Measurements from ENCODE around the gene SECTM1.

The SECTM1 gene

GRCh38 chr17:82283208-82283749, 50.3 kb downstream of the SECTM1 start:
- DNase-seq (ENCODE audit: low read depth in 4 of 4, low spot score in 1 of 4): peak in 1 of 4 experiments; percentile 57

DNA sequence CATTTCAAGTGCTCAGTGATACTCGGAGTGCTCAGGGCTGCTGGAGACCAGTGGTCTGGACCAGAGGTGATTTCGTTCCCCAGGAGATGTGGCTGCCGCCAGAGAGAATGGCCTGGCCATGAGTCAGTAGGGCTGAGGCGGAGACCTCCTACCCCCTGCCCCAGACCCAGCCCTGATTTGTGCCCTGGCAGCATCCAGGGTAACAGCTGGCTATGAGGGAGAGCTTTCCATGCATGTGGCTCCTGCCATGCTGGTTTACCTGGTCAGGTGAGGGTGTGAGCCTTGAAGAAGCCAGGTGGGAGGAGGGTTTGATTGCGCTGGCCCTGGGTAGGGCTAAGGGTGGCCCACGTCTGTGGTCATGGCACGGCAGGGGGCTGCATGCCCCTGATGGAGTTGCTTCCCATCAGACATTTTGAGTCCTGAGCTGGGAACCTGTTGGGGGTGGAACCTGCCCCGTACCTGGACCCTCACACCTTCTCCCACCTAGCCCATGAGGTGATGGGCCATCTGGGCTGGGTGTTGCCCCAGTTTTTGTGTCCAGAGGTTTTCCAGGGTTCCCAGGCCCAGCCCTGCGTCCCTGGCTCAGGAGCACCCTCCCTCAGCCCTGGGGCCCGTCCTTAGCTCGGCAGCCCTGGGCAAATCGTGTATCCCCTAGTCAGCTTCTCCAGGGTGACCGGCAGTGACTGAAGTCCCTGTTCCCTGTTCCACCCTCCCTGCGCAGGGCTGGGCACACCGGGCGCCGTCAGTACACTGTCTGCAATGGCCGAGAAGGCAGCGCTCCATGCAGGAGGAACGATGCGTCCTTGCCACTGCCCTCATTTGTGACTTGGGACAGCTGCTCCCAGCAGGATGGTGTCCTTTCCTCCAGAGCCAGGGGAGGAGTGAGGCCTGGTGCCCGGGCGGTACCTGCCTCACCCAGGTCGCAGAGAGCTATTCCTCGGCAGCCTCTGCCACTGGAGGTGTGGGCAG, 51.0 kb downstream of the SECTM1 start:
- no peak for DNase-seq (ENCODE audit: low read depth in 4 of 4, low spot score in 1 of 4)

- DNase-seq (ENCODE audit: low read depth in 4 of 4, low spot score in 1 of 4): peak in 1 of 4 experiments; percentile 39
These were observed 51.9 kb downstream of the SECTM1 start for GRCh38 chr17:82281502-82282238.

GRCh38 chr17:82281076-82281475, 52.5 kb downstream of the SECTM1 start:
- DNase-seq (ENCODE audit: low read depth in 4 of 4, low spot score in 1 of 4): no peak

DNA sequence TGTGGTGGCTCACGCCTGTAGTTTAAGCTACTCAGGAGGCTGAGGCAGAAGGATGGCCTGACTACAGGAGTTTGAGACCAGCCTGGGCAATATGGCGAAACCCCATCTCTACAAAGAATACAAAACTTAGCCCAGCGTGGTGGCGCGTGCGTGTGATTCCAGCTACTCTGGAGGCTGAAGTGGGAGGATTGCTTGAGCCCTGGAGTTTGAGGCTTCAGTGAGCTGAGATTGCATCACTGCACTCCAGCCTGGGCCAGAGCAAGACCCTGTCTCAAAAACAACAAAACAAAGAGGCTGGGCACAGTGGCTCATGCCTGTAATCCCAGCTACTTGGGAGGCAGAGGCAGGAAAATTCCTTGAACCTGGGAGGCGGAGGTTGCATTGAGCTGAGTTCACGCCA, 53.0 kb downstream of the SECTM1 start:
- DNase-seq (ENCODE audit: low read depth in 4 of 4, low spot score in 1 of 4): no peak

DNA sequence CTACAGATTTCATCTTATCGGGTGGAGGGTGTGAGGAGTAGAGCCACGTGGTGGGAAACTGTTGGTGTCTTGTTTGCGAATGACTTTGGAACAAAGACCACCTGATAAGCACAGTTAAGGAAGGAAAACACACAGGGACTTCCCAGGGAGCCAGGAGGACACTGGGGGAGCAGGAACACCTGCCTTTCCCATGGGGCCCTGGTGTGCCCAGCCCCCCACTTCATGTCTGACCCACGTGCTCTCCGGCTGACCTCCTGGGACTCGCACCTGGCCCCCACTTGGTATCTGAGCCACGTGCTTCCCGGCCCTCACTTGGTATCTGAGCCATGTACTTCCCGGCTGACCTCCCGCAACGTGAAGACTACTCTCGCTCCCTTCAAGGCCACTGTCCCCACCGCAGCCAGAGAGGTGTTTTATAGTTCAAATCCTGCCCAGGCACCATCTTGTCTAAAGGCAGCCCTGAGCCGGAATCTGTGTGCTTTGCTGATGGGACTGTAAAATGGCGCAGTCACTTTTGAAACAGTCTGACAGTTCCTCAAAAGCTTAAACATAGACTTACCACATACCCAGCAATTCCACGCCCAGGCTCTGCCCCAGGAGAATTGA, 54.7 kb downstream of the SECTM1 start:
- no peak for DNase-seq (ENCODE audit: low read depth in 4 of 4, low spot score in 1 of 4)

DNA sequence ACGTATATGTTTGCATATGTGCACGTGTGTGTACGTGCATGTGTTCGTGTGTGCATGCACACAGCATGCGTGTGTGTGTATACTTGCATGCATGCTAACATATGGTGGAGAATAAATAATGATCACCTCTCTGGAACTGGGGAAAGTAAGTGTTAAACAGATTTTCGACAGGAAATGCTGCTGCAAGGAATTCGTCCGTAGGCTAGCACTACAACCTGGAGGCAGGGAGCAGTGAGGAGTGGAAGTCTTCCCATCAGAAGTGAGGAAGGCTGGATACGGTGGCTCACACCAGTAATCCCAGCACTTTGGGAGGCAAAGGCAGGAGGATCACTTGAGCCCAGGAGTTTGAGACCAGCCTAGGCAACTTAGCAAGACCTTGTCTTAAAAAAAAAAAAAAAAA, 55.3 kb downstream of the SECTM1 start:
- DNase-seq (ENCODE audit: low read depth in 4 of 4, low spot score in 1 of 4): no peak

GRCh38 chr17:82277851-82278250, 55.7 kb downstream of the SECTM1 start:
- DNase-seq (ENCODE audit: low read depth in 4 of 4, low spot score in 1 of 4): no peak

GRCh38 chr17:82276938-82277337, 56.6 kb downstream of the SECTM1 start:
- no peak for DNase-seq (ENCODE audit: low read depth in 4 of 4, low spot score in 1 of 4)

- no peak for DNase-seq (ENCODE audit: low read depth in 4 of 4, low spot score in 1 of 4)
These were observed 58.2 kb downstream of the SECTM1 start for GRCh38 chr17:82275326-82275725.

- DNase-seq (ENCODE audit: low read depth in 4 of 4, low spot score in 1 of 4): no peak
These were observed 59.2 kb downstream of the SECTM1 start for GRCh38 chr17:82274134-82275020.

GRCh38 chr17:82273327-82274133, 60.0 kb downstream of the SECTM1 start, which contains the start of gene CSNK1D:
Gene CSNK1D, minus strand, starts transcription at chr17:82273700. Its CDS starts 319 bp downstream, at chr17:82273381.
- DNase-seq (ENCODE audit: low read depth in 4 of 4, low spot score in 1 of 4): peak; percentile 79 to 91 (median 90)

- peak in 1 of 4 experiments; percentile 19 for DNase-seq (ENCODE audit: low read depth in 4 of 4, low spot score in 1 of 4)
These were observed 60.9 kb downstream of the SECTM1 start for GRCh38 chr17:82272495-82273326.

GRCh38 chr17:82271401-82271800, 62.2 kb downstream of the SECTM1 start:
- DNase-seq (ENCODE audit: low read depth in 4 of 4, low spot score in 1 of 4): no peak
